Activated naive CD8-positive, alpha-beta T cell treated with anti-CD3 and anti-CD28 coated beads, Interleukin-2, amount 50 U/mL, for 16 hours (primary cell): ENCODE results near the gene TBC1D5.

Experiments used
- DNase-seq: peaks from one replicate; pipeline ENCODE4 v3.0.0-alpha.2; 2020; ENCODE audit warnings: low read depth, low spot score

The TBC1D5 gene

GRCh38 chr3:17231537-17232261 lies 510.7 kb downstream of the TBC1D5 start:
- DNase-seq = no peak

GRCh38 chr3:17227472-17227871 lies 515.0 kb downstream of the TBC1D5 start:
- no peak for DNase-seq

- no peak for DNase-seq
These were observed 520.9 kb downstream of the TBC1D5 start for GRCh38 chr3:17221529-17221928.

GRCh38 chr3:17219593-17219992 lies 522.8 kb downstream of the TBC1D5 start:
- DNase-seq = no peak

- DNase-seq = no peak
These were observed 523.8 kb downstream of the TBC1D5 start for GRCh38 chr3:17218587-17218986.

GRCh38 chr3:17217588-17217987 lies 524.8 kb downstream of the TBC1D5 start:
- no peak for DNase-seq

GRCh38 chr3:17213102-17213501 lies 529.3 kb downstream of the TBC1D5 start:
- no peak for DNase-seq

- DNase-seq = no peak
These were observed 534.5 kb downstream of the TBC1D5 start for GRCh38 chr3:17207979-17208378.

- DNase-seq = no peak
These were observed 535.4 kb downstream of the TBC1D5 start for GRCh38 chr3:17207019-17207418.

GRCh38 chr3:17204049-17204650 lies 538.3 kb downstream of the TBC1D5 start:
- no peak for DNase-seq

GRCh38 chr3:17201538-17201937 lies 540.9 kb downstream of the TBC1D5 start:
- no peak for DNase-seq

GRCh38 chr3:17195856-17196604 lies 546.4 kb downstream of the TBC1D5 start:
- no peak for DNase-seq

GRCh38 chr3:17195192-17195611 lies 547.2 kb downstream of the TBC1D5 start:
- DNase-seq = no peak

- no peak for DNase-seq
These were observed 548.3 kb downstream of the TBC1D5 start for GRCh38 chr3:17194116-17194515.

GRCh38 chr3:17192995-17193394 lies 549.4 kb downstream of the TBC1D5 start:
- no peak for DNase-seq

GRCh38 chr3:17190353-17191078 lies 551.9 kb downstream of the TBC1D5 start:
- DNase-seq = no peak

GRCh38 chr3:17188378-17188777 lies 554.1 kb downstream of the TBC1D5 start:
- DNase-seq = no peak

GRCh38 chr3:17187589-17188184 lies 554.7 kb downstream of the TBC1D5 start:
- no peak for DNase-seq

GRCh38 chr3:17183951-17184550 lies 558.4 kb downstream of the TBC1D5 start:
- no peak for DNase-seq

GRCh38 chr3:17182166-17182565 lies 560.3 kb downstream of the TBC1D5 start:
- DNase-seq = no peak

GRCh38 chr3:17181413-17181907 lies 561.0 kb downstream of the TBC1D5 start:
- DNase-seq = no peak
